GM12873 (cell line): Measurements from ENCODE around the gene CASP1.
"Not testable (repeated sequence)": the region's sequence is repeated elsewhere in the genome, so short reads cannot be mapped to it uniquely, and the experiment has no call there.

Experiments
- CTCF ChIP-seq: IDR thresholded peaks from 2 replicates; pipeline ENCODE4 v1.5.1; 2012; ENCODE audit warnings: low read depth, mild to moderate bottlenecking, moderate library complexity, low read length, control low read depth; ENCODE audit not compliant: insufficient read depth; ENCODE audit errors: missing control alignments

The CASP1 gene

GRCh38 chr11:105046898-105047579 is 12.1 kb upstream of the CASP1 start:
- no peak for TF ChIP-seq CTCF

- no peak for TF ChIP-seq CTCF
Measured at GRCh38 chr11:105045676-105046296, 10.8 kb upstream of the CASP1 start.

- not testable (repeated sequence) for TF ChIP-seq CTCF
Measured at GRCh38 chr11:105044557-105045524, 9.9 kb upstream of the CASP1 start, which contains the start of gene CARD16. TSS of gene CARD16 (minus strand) at chr11:105045335. CDS start at chr11:105045297, 38 bp downstream.

GRCh38 chr11:105042178-105042577 is 7.2 kb upstream of the CASP1 start:
- no peak for TF ChIP-seq CTCF

- TF ChIP-seq CTCF, result no peak
Measured at GRCh38 chr11:105040703-105041102, 5.8 kb upstream of the CASP1 start.

GRCh38 chr11:105033781-105034180 is 1.2 kb downstream of the CASP1 start:
- no peak for TF ChIP-seq CTCF

GRCh38 chr11:105033343-105033742 is 1.6 kb downstream of the CASP1 start:
- no peak for TF ChIP-seq CTCF
